GM19468 (cell line): ENCODE measurements around the gene HDAC4.

ENCODE experiments used
- ATAC-seq: cut with Tn5 transposase; IDR thresholded peaks from one replicate; pipeline ENCODE4 v1.9.1; 2021; ENCODE audit warnings: mild to moderate bottlenecking, moderate library complexity, moderate number of reproducible peaks; ENCODE audit not compliant: unreplicated experiment; ENCODE audit errors: extremely low read depth

Gene HDAC4

DNA sequence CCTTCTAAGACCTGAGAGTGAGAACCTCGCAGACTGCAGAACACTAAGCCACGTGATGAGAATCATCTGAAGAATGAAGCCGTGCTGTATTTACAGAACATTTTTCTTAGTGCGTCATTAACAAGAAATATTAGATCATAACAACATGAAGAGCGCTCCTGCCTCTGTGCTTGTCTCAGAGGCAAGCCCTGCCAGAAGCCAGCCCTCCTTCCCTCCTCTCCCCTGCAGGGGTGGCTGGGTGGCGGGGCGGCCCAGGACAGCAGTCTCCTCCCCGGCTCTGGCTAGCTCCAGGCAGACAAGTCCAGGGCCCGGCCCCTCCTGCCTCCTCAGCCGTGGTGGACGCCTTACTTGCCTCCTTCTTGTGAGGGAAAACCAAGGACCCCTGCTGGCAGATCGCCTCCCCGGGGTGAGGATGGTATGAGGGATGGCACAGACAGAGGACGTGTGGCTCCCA, 290.2 kb downstream of the HDAC4 start:
- ATAC-seq: no peak

DNA sequence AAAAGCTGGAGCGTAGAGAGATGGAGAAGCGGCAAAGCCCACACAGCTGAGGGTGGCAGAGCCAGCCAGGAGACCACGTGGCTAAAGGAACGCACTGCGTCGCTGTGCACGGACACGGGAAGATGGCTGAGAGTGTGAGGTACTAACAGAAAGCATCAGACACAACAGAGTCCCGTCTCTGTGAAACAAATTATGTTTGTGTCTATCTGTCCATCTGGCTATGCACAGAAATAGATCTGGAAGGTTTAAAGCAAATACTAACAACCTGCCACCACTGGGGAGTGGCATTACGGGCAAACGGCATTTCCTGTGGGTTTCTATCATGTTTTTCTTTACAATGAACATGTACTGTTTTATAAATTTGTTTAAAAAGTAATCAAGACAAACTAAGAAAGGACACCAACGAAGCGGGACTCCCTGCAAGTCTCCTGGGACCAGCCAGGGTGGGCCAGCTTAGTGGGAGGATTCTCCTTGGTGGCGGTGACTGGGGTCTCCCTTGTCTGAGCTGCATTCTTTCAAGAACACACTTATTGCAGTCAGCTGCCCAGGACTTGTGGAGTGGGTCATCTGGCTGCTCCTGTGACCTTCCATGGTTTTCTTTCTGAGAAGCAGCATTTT, 290.8 kb downstream of the HDAC4 start:
- no peak for ATAC-seq

DNA sequence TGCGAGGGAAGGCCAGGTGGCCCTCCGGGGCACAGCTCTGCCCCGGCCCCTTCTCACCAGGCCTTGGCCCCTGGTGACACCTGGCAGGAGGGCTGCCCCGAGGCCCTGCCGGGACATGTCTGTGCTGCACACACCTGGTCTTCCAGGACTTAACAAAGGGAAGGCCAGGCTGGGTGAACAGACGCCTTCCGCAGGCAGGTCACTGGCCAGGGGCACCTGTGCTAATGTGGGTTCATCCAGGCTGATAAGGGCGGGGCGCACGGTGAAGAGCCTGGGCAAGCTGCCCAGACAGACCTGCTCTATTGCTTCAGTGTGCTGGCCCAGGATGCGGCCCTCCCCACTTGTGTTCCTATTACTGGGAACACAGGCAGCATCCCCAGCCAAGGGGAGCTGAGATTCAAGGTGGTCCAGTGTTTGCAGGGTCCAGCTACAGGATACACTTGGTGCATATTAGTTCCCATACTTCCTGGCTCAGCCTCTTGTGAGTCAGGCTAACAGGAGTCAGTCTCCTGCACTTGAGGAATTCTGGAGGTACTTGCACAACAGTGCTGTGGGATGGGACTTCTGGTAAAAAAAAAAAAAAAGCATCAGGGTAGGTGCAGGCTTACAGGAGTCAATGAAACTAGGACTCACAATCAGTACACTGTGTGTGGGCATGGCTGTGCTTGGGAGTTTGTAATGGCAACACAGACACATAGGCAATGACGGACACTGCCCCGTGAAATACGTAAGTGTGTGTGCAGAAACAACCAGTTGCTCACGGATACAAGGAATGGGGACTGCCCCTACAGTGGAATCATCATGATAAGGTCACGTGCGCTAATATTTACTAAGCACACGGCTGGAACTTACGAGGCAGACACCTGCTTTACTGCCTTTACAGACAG, 291.5 kb downstream of the HDAC4 start:
- ATAC-seq: no peak

DNA sequence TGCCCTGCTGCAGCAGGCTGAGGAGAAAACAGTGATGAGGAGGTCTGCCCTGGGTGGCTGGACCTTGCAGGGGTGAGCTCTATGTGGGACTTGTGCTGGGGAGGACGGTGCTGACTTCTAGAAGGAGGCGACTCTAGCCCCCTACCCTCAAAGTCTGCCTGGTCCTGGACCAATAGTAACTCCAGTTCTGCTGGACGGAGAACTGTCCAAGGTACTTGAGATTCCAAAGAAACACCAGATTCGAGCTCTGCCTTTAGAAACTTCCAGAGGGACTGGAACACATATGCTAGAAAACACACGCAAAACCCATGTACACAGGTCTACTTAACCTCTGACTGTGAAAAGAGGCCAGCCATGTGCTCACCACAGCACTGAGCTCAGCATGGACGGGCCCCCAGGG, 292.4 kb downstream of the HDAC4 start:
- no peak for ATAC-seq

DNA sequence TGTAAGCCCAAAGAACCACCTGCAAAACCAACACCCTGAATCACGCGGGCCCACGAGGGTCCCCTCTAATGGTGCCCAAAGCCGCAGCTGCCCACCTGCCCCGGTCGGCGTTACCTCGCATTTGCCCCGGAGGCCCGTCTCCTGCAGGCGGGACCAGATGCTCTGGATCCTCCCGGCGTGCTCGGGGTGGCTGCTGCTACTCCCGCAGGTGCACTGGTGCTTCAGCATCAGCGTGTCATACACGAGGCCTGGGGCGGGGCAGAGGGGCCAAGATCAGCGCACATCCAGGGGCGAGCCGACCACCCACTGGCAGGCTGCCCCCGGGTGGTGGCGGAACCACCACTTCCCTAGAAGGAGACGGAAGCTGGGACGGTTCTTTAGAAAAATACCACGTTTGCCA, 292.9 kb downstream of the HDAC4 start:
- ATAC-seq: no peak

DNA sequence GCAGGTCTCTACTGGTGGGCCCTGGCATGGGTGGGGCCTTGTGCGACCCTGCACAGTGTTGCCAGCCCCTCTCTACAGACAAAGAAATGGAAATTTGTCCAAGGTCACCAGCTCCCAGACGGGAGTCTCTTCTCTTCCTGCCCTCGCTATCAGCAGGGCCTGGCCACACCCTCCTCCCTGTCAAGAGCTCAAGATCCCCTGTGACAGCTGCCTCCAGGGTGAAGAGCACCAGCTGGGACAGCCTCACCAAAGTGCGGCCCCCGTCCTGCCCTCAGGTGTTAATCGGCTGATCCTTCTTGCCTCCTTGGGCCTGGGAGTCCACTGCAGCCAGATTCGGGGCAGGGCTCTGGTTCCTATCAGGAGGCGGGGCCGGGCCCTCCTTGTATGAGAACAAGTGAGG, 293.9 kb downstream of the HDAC4 start:
- ATAC-seq: no peak

DNA sequence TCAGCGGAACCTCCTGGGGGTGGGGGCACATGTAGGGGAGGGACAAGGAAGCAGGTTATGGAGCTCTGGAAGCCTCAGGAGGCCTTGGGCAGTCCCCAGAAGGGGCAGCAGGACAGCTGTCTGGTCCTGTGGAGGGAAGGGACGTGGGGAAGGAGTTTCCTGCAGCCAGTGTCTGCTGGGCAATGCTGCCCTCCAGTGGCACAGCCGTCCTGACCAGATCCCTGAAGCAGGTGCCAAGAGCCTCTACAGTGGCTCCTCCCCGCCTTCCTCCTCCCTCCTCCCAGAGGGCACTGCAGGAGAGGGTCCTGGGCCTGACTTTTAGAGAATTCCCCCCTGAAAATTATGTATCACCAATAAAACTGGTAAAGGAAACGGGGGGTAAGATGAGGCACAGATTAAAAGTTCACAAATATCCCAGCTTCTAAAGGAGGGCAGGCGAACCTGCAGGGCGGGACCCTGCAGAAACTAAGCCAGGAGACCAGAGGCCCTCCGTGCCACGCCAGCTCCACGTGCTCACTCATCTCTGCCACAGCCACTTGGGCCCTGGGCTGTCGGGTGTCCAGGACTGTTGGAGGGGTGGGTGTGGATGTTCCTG, 294.4 kb downstream of the HDAC4 start:
- ATAC-seq: no peak

DNA sequence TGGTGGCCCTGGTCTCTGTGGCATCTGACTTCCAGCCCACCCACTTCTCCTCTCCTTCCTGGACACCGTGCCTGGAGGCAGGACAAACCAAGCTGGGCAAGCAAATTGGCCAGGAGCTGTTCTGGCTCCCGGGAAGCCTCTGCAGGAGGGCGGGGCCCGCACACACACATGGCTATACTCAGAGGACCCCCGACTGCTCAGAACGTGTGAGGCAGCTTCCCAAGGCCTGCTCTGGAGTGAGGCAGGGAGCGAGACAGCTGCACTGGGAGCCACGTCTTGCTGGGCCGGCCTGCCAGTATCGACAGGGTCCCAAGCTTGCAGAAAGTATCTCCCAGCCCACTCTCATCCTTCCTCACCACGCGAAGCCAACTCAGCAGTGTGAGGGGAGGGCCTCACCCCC, 295.6 kb downstream of the HDAC4 start:
- ATAC-seq: no peak

DNA sequence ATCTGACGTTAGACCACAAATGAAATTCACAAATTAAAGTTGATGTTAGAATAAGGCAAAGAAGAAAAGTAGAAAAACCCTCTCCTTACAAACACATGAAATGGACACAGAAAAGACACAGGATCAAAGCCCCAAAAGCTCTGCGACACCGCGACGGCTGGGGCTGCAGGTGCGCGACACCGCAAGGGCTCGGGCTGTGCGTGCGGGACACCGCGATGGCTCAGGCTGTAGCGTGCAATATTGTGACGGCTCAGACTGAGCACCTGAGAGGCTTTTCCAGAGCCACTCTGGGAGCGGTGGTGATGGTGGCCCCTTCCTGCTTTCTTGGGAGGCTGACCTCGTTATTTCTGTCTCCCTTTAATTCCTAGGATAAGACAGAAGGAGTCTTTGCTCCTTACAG, 296.0 kb downstream of the HDAC4 start:
- no peak for ATAC-seq

DNA sequence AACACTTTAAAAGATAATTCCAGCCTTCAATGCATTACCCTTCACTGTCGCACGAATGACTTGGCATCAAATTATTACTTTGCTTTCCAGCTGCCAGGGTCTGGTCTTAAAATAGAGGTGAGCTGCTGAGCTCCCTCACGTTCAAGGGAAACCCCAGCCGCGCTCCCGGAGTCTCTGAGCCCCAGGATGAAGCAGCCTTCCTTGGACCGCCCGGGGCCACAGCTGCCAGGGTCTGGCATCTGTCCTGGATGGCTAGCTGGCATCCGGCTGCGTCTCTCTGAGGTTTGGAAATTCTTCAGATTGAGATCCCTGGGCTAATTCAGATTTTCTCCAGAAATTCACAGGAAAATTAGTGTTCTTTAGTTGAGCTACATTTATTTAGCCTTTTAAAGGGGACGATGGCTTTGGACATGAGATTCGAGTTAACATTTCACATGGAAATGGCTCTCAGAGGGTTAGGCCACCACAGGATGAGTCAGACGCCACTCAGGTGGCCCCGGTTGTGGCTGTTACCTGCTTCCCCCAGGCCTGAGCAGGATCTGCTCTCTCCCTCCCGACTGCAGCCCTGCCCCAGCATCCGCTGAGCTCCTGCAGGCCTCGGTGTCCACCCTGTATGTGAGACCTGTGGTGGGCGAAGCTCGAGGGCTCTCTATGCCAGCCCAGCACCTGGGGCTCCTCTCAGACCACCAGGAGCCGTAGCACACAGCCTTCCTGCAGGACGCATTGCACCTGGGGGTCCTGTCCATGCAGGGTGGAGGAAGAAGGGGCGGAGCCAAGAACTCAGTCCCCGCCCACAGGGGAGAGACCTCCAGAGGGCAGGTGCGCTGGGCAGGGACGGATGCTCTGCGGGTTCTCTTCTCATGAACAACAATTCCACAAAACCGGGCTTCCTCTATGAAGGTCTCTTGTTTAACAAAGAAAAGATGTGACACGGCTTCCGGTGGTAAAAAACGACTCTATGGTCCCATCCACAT, 297.4 kb downstream of the HDAC4 start:
- ATAC-seq: no peak

DNA sequence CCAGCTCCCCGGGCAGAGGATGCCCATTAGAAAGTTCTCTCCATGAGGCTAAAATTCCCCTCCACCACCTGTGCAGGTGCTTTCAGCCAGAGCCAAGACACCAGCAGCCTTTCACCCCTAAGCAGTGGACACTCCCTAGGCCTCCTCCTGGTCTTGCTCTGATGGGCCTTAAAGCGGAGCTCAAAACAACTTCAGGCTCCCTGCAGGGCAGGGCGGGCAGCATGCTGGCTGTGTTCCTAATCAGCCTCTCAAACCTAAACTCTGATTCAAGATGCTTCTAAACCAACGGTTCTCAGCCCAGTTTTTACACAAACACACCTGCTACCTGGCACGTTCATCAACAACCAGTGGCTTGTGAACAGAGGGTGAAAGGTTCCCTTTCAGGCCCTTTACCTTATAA, 298.6 kb downstream of the HDAC4 start:
- no peak for ATAC-seq

DNA sequence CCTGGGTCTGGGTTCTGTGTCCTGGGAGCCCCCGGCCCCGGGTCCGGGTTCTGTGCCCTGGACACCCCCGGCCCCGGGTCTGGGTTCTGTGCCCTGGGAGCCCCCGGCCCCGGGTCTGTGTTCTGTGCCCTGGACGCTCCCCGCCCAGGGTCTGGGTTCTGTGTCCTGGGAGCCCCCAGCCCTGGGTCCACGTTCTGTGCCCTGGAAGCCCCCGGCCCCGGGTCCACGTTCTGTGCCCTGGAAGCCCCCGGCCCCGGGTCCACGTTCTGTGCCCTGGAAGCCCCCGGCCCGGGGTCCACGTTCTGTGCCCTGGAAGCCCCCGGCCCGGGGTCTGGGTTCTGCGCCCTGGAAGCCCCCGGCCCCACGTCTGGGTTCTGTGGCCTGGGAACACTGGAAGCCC, 299.0 kb downstream of the HDAC4 start:
- ATAC-seq: no peak

DNA sequence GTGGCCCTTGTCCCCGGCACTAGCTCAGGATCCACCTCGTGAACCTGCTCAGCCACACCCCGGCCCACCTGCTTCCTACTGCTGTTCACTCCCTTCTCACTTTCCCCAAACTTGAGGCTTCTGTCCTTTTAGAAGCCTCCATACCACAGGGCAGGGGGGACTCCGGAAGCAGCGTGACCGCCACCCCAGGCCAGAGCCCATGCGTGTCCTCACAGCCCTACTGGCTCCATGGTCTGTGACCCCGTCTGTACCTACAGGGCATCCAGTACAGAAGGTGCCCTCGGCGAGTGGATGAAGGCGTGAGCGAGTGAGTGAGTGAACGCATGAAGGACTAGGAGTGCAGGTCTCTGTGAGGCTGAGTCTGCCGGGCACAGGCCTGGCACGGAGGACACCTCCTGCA, 299.7 kb downstream of the HDAC4 start:
- ATAC-seq: no peak

DNA sequence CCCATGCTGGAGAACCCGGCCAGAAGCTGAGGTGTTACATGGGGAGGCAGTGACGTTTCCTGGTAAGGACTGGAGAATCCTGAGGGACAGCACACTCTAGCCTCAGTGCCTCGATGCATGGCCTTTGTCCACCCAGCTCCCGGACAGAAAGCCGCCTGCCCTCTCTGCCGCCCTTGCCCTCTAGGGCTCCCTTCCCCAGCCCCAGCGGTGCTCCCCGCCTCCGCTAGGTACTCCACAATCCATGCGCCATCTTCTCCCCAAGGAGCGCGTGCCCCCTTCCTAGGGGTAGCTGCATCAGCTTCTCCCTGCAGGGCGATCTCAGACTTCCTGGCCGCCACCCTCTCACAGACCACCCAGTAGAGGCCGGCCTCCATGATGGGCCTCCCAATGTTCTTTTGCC, 301.3 kb downstream of the HDAC4 start:
- no peak for ATAC-seq

DNA sequence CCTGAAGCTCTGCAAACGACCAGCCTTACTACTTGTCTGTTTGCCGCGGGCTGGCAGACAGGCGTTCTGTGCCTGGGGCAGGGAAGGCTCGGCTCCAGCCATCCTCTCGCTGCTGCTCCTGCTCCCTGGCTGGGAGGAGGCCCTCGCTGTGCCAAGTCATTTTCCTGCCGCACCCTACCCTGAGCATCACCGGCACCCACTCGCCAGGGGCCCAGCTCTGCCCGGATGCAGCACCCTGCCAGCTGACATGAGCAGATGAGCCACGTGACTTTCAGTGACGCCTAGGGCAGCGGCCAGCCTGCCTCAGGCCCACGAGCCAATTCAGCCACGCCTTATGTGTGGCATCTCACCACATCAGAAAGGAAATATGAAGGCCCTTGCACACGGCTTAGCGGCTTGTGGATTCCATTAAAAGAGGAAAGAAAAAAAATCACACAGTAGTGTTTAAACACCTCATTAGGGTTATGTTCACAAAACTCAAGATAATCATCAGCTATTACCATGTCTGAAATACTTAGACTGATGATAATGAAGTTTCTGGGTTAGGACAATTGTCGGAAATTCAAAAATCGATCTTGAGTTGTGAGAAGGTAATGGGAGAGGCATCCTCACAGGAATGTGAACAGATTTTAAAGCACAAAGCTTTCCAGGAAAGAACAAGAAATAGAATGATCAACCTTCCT, 302.4 kb downstream of the HDAC4 start:
- no peak for ATAC-seq

DNA sequence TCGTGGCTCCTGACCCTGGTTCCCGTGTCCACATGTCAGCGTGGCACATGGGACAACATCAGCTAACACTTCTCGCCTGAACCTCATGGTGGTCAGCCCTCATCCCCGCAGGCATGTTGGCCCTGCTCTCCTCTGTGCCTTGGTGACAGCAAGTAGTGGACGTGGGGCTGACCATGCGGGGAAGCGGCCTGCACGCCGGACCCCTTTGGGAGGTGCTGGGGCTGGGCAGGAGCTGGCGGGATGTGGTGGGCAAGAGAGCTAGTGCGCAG, 303.5 kb downstream of the HDAC4 start:
- ATAC-seq: no peak

DNA sequence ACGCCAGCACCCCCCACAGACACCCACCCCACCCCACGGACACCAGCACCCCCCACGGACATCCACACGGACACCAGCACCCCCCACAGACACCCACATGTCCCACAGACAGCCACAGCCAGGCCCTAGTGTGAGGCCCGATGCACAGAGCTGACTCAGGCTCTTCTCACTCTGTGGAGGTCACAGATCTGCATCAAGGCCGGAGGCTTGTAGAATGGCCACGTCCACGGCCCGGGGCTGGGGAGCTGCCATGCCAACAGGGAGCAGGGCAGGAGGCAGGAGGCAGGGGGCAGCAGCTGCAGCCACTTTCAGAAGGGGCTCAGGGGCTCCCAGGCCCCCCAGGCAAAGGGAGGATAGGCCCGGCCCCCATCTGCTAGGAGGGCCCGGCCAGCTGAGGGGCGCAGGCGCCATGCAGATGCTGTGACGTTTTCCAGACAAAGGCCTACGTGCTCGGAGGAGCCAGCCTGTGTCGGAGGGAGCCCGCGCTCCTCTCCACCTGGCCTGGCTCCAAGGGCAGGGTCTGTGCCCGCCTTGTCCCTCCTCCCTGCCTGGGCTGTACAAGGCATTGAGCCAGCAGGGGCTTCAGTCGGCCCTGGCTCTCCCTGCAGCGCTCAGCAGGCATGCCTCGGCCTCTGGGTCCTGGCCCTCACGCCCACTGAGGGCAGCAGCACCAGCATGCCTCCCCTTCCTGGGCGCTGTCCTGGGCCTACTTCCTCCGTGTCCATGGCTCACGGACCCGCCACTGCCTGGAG, 304.0 kb downstream of the HDAC4 start:
- ATAC-seq: no peak

DNA sequence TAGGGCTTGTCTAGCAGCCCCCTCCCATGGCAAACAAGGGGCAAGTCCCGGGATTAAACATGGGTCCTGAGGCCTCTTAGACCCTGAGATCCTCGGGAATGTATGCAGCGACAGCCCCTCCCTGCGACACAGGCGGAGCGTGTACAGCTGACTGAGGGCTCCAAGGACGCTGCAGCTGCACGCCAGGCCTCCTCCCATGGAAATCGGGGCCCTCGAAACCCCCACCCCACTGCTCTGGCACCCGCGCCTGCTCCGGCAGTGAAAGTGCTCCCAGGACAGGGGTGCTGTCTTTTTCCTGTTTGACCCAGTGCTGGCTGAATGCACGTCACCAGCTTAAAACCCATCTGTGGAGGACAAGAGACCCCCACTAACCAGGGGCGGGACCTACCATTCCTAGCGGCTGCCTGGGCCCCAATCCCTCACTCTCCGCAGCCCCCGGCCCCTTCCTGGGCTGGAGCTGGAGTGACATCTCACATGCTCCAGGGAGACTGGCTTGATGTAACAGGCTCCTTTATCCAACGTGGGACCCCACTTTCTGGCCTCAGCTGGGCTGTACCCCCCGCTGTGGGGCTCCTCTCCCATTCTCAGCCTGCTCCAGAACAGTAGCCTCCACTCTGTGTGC, 305.2 kb downstream of the HDAC4 start:
- no peak for ATAC-seq

DNA sequence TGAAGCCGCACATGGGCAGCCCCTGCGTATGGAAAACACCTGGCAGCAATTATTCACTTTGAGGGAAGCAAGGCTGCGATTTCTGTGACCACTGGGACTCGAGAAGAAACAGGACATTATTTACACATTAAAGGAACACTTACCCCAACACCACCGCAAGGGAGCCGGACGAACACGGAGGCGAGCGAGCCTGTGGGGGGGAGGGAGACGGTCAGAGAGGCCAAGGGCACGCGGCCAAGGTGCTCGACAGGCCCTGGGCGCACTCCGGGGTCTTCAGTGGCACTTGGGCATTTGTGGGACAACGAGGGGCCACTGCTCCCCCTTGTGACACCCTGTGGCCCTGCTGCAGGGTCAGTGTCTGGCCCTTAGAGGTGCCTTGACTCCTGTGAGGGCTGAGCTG, 306.0 kb downstream of the HDAC4 start:
- ATAC-seq: no peak
